GM18505 (cell line): ENCODE results near the gene DYRK1B.

ENCODE experiments used
- ATAC-seq: cut with Tn5 transposase; IDR thresholded peaks from one replicate; pipeline ENCODE4 v1.9.1; 2021; ENCODE audit not compliant: unreplicated experiment
- POLR2A ChIP-seq: IDR thresholded peaks from 4 replicates; pipeline ENCODE4 v1.6.1; 2011; ENCODE audit warnings: borderline replicate concordance; ENCODE audit not compliant: insufficient read depth, insufficient read length; ENCODE audit errors: extremely low read depth

The DYRK1B gene

GRCh38 chr19:39797083-39797482, 36.9 kb downstream of the DYRK1B start:
- ATAC-seq: no peak

GRCh38 chr19:39796000-39796498, 37.9 kb downstream of the DYRK1B start:
- ATAC-seq: no peak
- no peak for TF ChIP-seq POLR2A

More at GRCh38 chr19:39797083-39797482, 36.9 kb downstream of the DYRK1B start:
- no peak for TF ChIP-seq POLR2A

GRCh38 chr19:39795001-39795400, 39.0 kb downstream of the DYRK1B start:
- ATAC-seq: no peak
- TF ChIP-seq POLR2A: no peak

- no peak for TF ChIP-seq POLR2A
- ATAC-seq: no peak
These were observed 40.9 kb downstream of the DYRK1B start for GRCh38 chr19:39792999-39793546.

GRCh38 chr19:39788244-39788643, 45.7 kb downstream of the DYRK1B start:
- ATAC-seq: no peak
- TF ChIP-seq POLR2A: no peak

GRCh38 chr19:39780894-39781293, 53.1 kb downstream of the DYRK1B start:
- no peak for TF ChIP-seq POLR2A

GRCh38 chr19:39778763-39779162, 55.2 kb downstream of the DYRK1B start, which contains the start of gene LEUTX:
LEUTX (plus strand) TSS chr19:39778854; CDS start chr19:39778921, 67 bp downstream.
- TF ChIP-seq POLR2A: no peak
- ATAC-seq: no peak

More at GRCh38 chr19:39780894-39781293, 53.1 kb downstream of the DYRK1B start:
- ATAC-seq: no peak
